ENCODE measurements around the gene ZCCHC24.
A peak's percentile ranks its signal among the peaks of the same experiment; 100 is the strongest.

The ZCCHC24 gene

DNA sequence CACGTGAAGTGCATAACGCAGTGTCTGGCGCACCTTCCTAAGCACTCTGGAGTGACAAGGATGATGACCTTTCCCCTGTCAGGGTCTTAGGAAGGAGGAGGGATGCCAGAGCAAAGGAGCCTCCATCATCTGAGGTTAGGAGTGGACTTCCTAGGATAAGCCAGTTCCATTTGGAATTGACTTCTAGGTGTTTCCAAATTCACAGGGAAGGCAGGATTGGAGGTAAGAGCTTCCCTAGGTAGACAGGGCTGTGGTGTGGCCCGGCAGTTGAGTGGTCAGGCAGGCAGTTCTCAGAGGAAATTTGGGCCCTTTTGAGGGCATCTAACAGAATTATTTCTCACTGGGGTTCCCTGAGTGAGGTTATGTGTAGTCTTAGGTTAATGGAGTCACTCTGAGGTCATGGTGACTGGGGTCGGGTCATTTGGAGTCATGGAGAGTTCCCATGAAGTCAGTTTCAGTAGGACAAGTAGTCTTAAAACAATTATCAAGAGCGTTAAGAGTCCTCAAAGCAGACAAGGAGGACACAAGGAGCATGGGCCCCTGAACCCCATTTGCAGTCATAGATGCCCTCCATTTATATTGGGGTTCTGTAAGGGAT, 89.9 kb downstream of the ZCCHC24 start:
- Histone ChIP-seq H3K79me1 (replicated peaks; ENCODE audit: low read length, poor library complexity, severe bottlenecking) (peaks cover 34% of the 10 kb centered on the region), H2AK5ac (ENCODE audit: low read length, severe bottlenecking) (no peak overlapping the region), H2BK5ac (ENCODE audit: low read depth, low read length, poor library complexity, severe bottlenecking) (no peak overlapping the region), H2BK120ac (ENCODE audit: low read depth, low read length) (no peak overlapping the region), H3K4me1 (ENCODE audit: control insufficient read depth, insufficient read depth, low read depth, low read length) (no peaks in the 10 kb centered on the region), H3K27ac (ENCODE audit: low read length, poor library complexity, severe bottlenecking) (no peak overlapping the region), H4K8ac (ENCODE audit: low read length) (peak overlapping the region; percentile 13), H4K91ac (ENCODE audit: low read length) (no peak overlapping the region), H3K4ac (ENCODE audit: low read depth in 1 of 2, low read length in 2 of 2) (no peak overlapping the region), H3K27me3 (ENCODE audit: control insufficient read depth in 1 of 2, insufficient read depth in 1 of 2, low read length in 2 of 2) (no peaks in the 10 kb centered on the region), H2AFZ (ENCODE audit: low read depth, low read length) (no peak overlapping the region), H3K14ac (ENCODE audit: low read length in 2 of 2) (no peak overlapping the region), H2BK15ac (ENCODE audit: low read depth, poor library complexity, severe bottlenecking) (no peak overlapping the region), H2BK12ac (ENCODE audit: low read length in 2 of 2) (no peak overlapping the region), H3K9ac (ENCODE audit: low read length) (no peak overlapping the region), H3K4me2 (ENCODE audit: low read length, poor library complexity, severe bottlenecking) (no peak overlapping the region), H3K36me3 (ENCODE audit: control insufficient read depth in 1 of 2, insufficient read depth in 2 of 2, low read depth in 1 of 2, low read length in 2 of 2) (peaks cover 52 to 65% of the 10 kb centered on the region in 2 experiments), H3K23ac (ENCODE audit: low read length in 2 of 2) (no peak overlapping the region), H3K18ac (ENCODE audit: low read depth in 1 of 2, low read length in 2 of 2) (no peak overlapping the region), H3K4me3 (ENCODE audit: insufficient read depth in 1 of 2, low read depth in 1 of 2, low read length in 2 of 2) (no peak overlapping the region), H3K9me3 (ENCODE audit: control insufficient read depth, low read length) (no peaks in the 10 kb centered on the region)
- WGBS, result 88% methylated on average over 6 of the region's 6 CpGs
- DNase-seq, result no peak

- H3K9ac ChIP-seq (ENCODE audit: low read length), result no peak overlapping the region
- 96% methylated on average over 6 of the region's 6 CpGs for WGBS
- peaks cover 61 to 74% of the 10 kb centered on the region in 2 experiments for H3K36me3 ChIP-seq (ENCODE audit: control insufficient read depth in 1 of 2, insufficient read depth in 2 of 2, low read depth in 1 of 2, low read length in 2 of 2)
- no peak overlapping the region for H2BK15ac ChIP-seq (ENCODE audit: low read depth, poor library complexity, severe bottlenecking)
- H3K4me2 ChIP-seq (ENCODE audit: low read length, poor library complexity, severe bottlenecking), result no peak overlapping the region
- no peaks in the 10 kb centered on the region for H3K9me3 ChIP-seq (ENCODE audit: control insufficient read depth, low read length)
- no peak overlapping the region for H2BK120ac ChIP-seq (ENCODE audit: low read depth, low read length)
- H3K27me3 ChIP-seq (ENCODE audit: control insufficient read depth in 1 of 2, insufficient read depth in 1 of 2, low read length in 2 of 2), result no peaks in the 10 kb centered on the region
- H3K18ac ChIP-seq (ENCODE audit: low read depth in 1 of 2, low read length in 2 of 2), result no peak overlapping the region
- no peak overlapping the region for H4K91ac ChIP-seq (ENCODE audit: low read length)
- peaks cover 43% of the 10 kb centered on the region for H3K79me1 ChIP-seq (replicated peaks; ENCODE audit: low read length, poor library complexity, severe bottlenecking)
- no peak overlapping the region for H3K4me3 ChIP-seq (ENCODE audit: insufficient read depth in 1 of 2, low read depth in 1 of 2, low read length in 2 of 2)
- no peak overlapping the region for H2AFZ ChIP-seq (ENCODE audit: low read depth, low read length)
- H4K8ac ChIP-seq (ENCODE audit: low read length), result no peak overlapping the region
- H2AK5ac ChIP-seq (ENCODE audit: low read length, severe bottlenecking), result no peak overlapping the region
- no peak overlapping the region for H3K14ac ChIP-seq (ENCODE audit: low read length in 2 of 2)
- no peak overlapping the region for H2BK12ac ChIP-seq (ENCODE audit: low read length in 2 of 2)
- no peak overlapping the region for H3K23ac ChIP-seq (ENCODE audit: low read length in 2 of 2)
- DNase-seq, result no peak
- H2BK5ac ChIP-seq (ENCODE audit: low read depth, low read length, poor library complexity, severe bottlenecking), result no peak overlapping the region
- no peak overlapping the region for H3K4ac ChIP-seq (ENCODE audit: low read depth in 1 of 2, low read length in 2 of 2)
- peaks cover 7% of the 10 kb centered on the region for H3K4me1 ChIP-seq (ENCODE audit: control insufficient read depth, insufficient read depth, low read depth, low read length)
- H3K27ac ChIP-seq (ENCODE audit: low read length, poor library complexity, severe bottlenecking), result no peak overlapping the region
These were observed 90.8 kb downstream of the ZCCHC24 start for GRCh38 chr10:79354615-79355014.

GRCh38 chr10:79354141-79354540, 91.3 kb downstream of the ZCCHC24 start:
- H4K91ac ChIP-seq (ENCODE audit: low read length), result no peak overlapping the region
- H2BK12ac ChIP-seq (ENCODE audit: low read length in 2 of 2), result no peak overlapping the region
- H3K9me3 ChIP-seq (ENCODE audit: control insufficient read depth, low read length), result no peaks in the 10 kb centered on the region
- 90% methylated on average over 3 of the region's 3 CpGs for WGBS
- H2BK120ac ChIP-seq (ENCODE audit: low read depth, low read length), result no peak overlapping the region
- H4K8ac ChIP-seq (ENCODE audit: low read length), result no peak overlapping the region
- no peak overlapping the region for H3K4ac ChIP-seq (ENCODE audit: low read depth in 1 of 2, low read length in 2 of 2)
- H3K4me2 ChIP-seq (ENCODE audit: low read length, poor library complexity, severe bottlenecking), result no peak overlapping the region
- H3K27ac ChIP-seq (ENCODE audit: low read length, poor library complexity, severe bottlenecking), result no peak overlapping the region
- H2AK5ac ChIP-seq (ENCODE audit: low read length, severe bottlenecking), result no peak overlapping the region
- H3K36me3 ChIP-seq (ENCODE audit: control insufficient read depth in 1 of 2, insufficient read depth in 2 of 2, low read depth in 1 of 2, low read length in 2 of 2), result peaks cover 66 to 78% of the 10 kb centered on the region in 2 experiments
- no peak for DNase-seq
- no peak overlapping the region for H2BK15ac ChIP-seq (ENCODE audit: low read depth, poor library complexity, severe bottlenecking)
- H3K9ac ChIP-seq (ENCODE audit: low read length), result no peak overlapping the region
- H3K4me3 ChIP-seq (ENCODE audit: insufficient read depth in 1 of 2, low read depth in 1 of 2, low read length in 2 of 2), result no peak overlapping the region
- peaks cover 47% of the 10 kb centered on the region for H3K79me1 ChIP-seq (replicated peaks; ENCODE audit: low read length, poor library complexity, severe bottlenecking)
- no peak overlapping the region for H3K18ac ChIP-seq (ENCODE audit: low read depth in 1 of 2, low read length in 2 of 2)
- no peaks in the 10 kb centered on the region for H3K27me3 ChIP-seq (ENCODE audit: control insufficient read depth in 1 of 2, insufficient read depth in 1 of 2, low read length in 2 of 2)
- H3K23ac ChIP-seq (ENCODE audit: low read length in 2 of 2), result no peak overlapping the region
- H3K14ac ChIP-seq (ENCODE audit: low read length in 2 of 2), result no peak overlapping the region
- no peak overlapping the region for H2AFZ ChIP-seq (ENCODE audit: low read depth, low read length)
- peaks cover 11% of the 10 kb centered on the region for H3K4me1 ChIP-seq (ENCODE audit: control insufficient read depth, insufficient read depth, low read depth, low read length)
- no peak overlapping the region for H2BK5ac ChIP-seq (ENCODE audit: low read depth, low read length, poor library complexity, severe bottlenecking)

GRCh38 chr10:79353726-79354125, 91.7 kb downstream of the ZCCHC24 start:
- Histone ChIP-seq H3K4me1 (ENCODE audit: control insufficient read depth, insufficient read depth, low read depth, low read length) (peaks cover 16% of the 10 kb centered on the region), H3K36me3 (ENCODE audit: control insufficient read depth in 1 of 2, insufficient read depth in 2 of 2, low read depth in 1 of 2, low read length in 2 of 2) (peaks cover 70 to 82% of the 10 kb centered on the region in 2 experiments), H2BK12ac (ENCODE audit: low read length in 2 of 2) (no peak overlapping the region), H3K79me1 (replicated peaks; ENCODE audit: low read length, poor library complexity, severe bottlenecking) (peaks cover 51% of the 10 kb centered on the region), H3K27ac (ENCODE audit: low read length, poor library complexity, severe bottlenecking) (no peak overlapping the region), H3K23ac (ENCODE audit: low read length in 2 of 2) (no peak overlapping the region), H3K14ac (ENCODE audit: low read length in 2 of 2) (no peak overlapping the region), H3K9ac (ENCODE audit: low read length) (no peak overlapping the region), H4K8ac (ENCODE audit: low read length) (no peak overlapping the region), H3K27me3 (ENCODE audit: control insufficient read depth in 1 of 2, insufficient read depth in 1 of 2, low read length in 2 of 2) (no peaks in the 10 kb centered on the region), H2BK15ac (ENCODE audit: low read depth, poor library complexity, severe bottlenecking) (no peak overlapping the region), H3K4ac (ENCODE audit: low read depth in 1 of 2, low read length in 2 of 2) (no peak overlapping the region), H4K91ac (ENCODE audit: low read length) (no peak overlapping the region), H3K4me3 (ENCODE audit: insufficient read depth in 1 of 2, low read depth in 1 of 2, low read length in 2 of 2) (no peak overlapping the region), H3K4me2 (ENCODE audit: low read length, poor library complexity, severe bottlenecking) (no peak overlapping the region), H2AK5ac (ENCODE audit: low read length, severe bottlenecking) (no peak overlapping the region), H3K9me3 (ENCODE audit: control insufficient read depth, low read length) (no peaks in the 10 kb centered on the region), H2AFZ (ENCODE audit: low read depth, low read length) (no peak overlapping the region), H2BK5ac (ENCODE audit: low read depth, low read length, poor library complexity, severe bottlenecking) (no peak overlapping the region), H2BK120ac (ENCODE audit: low read depth, low read length) (no peak overlapping the region), H3K18ac (ENCODE audit: low read depth in 1 of 2, low read length in 2 of 2) (no peak overlapping the region)
- no peak for DNase-seq
- over 99% methylated on average over 11 of the region's 11 CpGs for WGBS
